Sigmoid colon (tissue), 4 donors: ENCODE measurements around the gene CATSPER1.

Experiments used
- EP300 ChIP-seq, 4 donors: sonication (generic); formaldehyde crosslinking; IDR thresholded peaks; one replicate each; pipeline ENCODE4 v1.6.1; 2017; ENCODE audit warnings: antibody characterized with exemption in 4 of 4
- TF ChIP-seq, protein P1 (sequence below), 4 experiments: fragments of 450-650 bp in 3 of 4; fragments of 200-600 bp in 1 of 4; IDR thresholded peaks; one replicate each; pipeline ENCODE4 v1.5.1; 2016 to 2019; ENCODE audit warnings: antibody characterized with exemption in 4 of 4, mild to moderate bottlenecking in 3 of 4, moderate library complexity in 2 of 4

DNA sequence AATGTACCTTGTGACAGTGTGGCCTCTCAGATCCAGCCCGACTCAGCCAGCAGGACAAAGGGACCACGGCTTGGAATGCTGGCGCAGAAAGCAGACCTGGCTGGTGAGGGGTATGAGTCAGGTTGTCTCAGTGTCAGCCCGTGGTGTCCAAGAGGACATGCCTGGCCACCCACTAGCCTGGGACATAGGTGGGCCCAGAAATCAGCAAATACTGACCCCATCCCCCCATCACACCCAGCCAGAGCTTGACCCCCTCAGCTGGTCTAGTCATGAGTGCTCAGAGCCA lies 19.4 kb downstream of the CATSPER1 start:
- TF ChIP-seq, protein P1, sequence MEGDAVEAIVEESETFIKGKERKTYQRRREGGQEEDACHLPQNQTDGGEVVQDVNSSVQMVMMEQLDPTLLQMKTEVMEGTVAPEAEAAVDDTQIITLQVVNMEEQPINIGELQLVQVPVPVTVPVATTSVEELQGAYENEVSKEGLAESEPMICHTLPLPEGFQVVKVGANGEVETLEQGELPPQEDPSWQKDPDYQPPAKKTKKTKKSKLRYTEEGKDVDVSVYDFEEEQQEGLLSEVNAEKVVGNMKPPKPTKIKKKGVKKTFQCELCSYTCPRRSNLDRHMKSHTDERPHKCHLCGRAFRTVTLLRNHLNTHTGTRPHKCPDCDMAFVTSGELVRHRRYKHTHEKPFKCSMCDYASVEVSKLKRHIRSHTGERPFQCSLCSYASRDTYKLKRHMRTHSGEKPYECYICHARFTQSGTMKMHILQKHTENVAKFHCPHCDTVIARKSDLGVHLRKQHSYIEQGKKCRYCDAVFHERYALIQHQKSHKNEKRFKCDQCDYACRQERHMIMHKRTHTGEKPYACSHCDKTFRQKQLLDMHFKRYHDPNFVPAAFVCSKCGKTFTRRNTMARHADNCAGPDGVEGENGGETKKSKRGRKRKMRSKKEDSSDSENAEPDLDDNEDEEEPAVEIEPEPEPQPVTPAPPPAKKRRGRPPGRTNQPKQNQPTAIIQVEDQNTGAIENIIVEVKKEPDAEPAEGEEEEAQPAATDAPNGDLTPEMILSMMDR (IDR thresholded peaks at IDR 0.05) = no peak
- no peak for TF ChIP-seq EP300 (IDR thresholded peaks at IDR 0.05)
